ENCODE results near the gene KAT7.

The KAT7 gene

DNA sequence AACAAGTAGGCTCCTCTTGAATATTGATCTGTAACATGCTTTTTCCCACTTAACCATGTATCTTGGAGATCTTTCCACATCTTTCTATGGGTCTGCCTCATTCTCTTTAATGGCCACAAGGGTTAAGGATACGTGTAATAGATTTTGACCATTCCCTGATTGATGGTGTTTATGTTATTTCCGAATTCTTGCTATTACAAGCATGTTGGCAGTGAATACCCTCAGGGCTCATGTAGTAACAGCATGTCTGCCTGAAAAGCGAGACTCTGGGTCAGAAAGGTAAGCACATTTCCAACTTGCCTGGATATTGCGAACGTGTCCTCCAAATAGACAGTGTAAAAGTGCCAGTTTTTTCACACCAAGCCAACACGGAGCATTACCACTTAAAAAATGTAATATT, 54.4 kb downstream of the KAT7 start:
- DNase-seq (ENCODE audit: low read depth) = no peak

DNA sequence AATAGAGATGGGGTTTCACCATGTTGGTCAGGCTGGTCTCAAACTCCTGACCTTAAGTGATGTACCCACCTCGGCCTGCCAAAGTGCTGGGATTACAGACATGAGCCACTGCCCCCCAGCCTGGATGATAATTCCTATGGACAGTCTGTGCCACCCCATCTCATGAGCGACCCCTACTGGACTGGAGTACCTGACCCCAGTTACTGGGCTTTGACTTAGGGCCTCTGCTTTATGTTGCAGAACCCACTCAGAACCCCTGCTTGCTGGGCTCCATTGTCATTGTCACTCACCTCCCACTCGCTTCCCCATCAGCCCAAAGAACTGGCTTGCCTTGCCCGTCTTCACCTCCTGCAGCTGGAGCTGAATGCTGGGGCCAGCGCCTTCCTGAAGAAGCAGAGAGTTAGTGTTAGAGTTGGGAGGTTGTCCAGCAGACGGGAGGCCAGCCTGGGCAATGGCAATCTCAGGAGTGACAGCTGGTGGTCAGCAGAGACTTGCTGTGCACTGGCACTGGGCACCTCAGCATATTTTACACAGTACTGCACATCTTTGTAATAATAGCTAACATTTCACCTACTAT, 55.4 kb downstream of the KAT7 start:
- no peak for DNase-seq (ENCODE audit: low read depth)

DNA sequence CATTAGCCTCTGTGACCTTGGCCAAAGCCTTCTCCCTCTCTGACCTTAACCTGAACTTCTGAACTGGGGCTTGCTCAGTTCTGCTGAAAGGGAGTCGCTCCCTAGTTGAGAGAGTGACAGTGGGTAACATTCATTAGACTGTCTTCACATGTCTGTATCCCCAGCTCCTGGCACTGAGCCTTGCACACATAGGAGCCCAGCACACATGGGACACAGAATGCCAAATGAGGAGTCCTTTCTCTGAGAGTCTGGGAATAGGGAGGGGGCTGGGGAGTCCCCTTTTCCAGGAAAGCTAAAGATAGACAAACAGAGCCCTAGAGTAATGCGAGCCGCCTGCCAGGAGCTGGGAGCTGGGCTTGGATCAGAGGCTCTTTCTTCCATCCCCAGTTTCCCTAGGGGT, 56.8 kb downstream of the KAT7 start:
- no peak for DNase-seq (ENCODE audit: low read depth)

DNA sequence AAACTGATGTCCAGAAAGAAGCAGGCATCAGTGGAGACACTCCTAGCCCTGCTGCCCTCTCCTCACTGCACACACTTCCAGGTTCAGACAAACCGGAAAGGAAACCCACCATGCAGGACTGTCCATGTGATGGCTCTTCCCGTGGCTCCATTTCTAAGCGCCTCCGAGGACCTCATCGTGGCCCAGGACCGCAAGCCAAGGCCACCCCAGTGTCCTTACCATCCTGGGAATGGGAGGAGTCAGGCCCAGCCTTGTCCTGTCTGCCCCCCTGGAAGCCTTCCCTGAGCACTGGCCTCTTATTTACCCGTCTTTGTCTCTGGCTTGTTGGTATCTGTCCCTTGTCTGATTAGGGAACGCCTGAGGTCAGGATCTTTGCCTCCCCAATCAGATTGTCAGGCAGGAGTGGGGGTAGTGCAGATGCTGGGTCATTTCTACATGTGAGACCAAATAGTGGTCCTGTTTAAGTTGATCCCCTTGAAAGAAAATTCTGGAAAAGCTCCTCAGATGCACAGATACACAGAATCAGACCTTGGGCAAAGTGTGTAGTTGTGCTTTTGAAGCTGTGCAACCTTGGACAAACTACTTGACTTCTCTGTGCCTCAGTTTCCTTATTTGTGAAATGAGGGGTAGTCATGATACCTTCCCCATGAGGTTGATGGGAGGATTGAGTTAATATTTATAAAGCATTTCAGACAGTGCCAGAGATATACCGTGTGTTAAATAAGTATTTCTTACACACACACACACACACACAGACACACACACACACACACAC, 58.6 kb downstream of the KAT7 start:
- no peak for DNase-seq (ENCODE audit: low read depth)

DNA sequence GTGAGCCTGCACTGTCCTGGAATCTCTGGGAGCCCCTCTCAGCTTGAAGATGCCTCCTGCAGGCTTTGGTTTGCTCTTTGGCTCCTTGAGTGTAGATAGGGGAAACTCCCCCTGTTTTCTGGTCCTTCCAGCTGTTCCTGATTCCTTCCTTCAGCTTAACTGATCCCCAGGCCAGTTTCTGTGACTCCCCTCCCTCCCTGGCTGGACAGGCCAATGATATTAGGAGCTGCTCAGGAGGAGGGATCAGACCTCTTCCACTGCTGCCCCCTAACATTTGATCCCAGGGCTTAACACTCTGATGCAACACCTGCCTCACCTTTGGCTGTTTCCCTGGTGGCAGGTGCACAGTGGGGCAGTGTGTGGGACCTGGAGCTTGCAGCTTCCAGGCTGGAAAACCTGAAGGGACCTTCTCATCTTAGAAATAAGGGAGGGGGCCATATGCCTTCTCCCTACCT, 59.6 kb downstream of the KAT7 start, which contains the start of gene TAC4:
TSS of gene TAC4 (minus strand) at position 51 of the 455 bp plus-strand sequence. CDS start 52 bp downstream, outside the sequence.
- no peak for DNase-seq (ENCODE audit: low read depth)

DNA sequence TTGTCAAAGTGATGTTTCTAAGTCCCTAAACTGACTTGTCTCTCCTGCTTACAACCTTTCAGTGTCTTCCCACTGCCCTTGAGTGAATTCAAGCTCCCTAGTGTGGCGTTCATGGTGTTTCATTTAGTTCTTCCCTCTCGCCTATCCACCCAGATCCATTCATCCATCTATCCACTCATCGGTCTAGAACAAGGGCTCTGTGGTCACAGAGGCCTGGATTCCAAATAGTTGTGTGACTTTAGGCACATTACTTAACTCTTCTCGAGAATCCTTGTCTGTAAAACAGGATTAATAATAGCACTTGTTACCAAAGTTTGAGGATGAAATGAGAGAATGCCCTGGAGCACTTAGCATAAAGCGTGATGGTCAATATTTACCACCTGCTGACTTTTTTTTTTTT, 60.3 kb downstream of the KAT7 start:
- no peak for DNase-seq (ENCODE audit: low read depth)

DNA sequence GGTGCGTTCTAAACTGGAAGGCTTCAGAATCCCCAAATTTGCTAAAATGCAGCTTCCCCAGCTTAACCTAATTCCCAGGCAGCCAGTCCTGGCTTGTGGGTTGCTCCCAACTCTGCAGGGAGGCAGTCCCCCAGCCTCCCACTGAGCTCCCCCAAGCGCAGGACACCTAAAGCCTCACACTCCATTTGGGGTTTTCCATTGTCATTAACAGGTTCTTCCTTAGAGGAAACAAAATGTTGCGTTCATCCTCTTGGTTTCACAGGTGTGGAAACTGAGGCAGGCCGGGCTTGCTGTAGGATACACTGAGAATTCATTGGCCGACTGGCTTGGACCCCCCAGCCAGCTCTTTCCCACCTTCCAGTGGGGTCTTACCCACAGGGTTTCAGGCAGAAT, 61.7 kb downstream of the KAT7 start:
- DNase-seq (ENCODE audit: low read depth) = no peak

DNA sequence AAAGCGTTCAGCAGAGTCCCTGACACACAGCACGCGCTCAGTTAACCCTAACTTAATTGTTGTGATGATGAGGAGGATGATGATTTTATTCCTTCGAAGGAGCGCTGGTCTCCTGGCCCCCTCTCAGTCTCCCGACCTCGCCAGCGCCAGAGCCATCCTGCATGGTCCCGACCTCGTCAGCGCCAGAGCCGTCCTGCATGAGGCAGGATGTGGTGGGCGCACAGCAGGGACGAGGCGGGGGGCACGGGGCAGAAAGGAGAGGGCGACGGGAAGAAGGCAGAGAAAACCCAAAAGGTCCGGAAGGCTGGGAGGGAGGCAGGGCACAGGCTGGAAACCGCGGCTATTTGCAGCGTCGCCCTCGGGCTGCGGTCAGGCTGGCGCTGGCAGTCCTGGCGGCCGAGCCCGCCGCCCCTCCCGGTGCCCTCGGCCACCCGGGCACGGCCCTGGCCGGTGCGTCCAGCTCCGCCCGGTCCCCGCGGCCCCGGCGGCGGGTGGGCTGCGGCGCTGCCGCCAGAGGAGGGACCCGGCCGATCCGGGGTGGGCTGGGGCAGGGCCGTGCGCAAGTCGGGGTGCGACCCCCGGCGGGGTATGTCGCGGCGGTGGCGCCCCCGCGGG, 62.4 kb downstream of the KAT7 start:
- no peak for DNase-seq (ENCODE audit: low read depth)

DNA sequence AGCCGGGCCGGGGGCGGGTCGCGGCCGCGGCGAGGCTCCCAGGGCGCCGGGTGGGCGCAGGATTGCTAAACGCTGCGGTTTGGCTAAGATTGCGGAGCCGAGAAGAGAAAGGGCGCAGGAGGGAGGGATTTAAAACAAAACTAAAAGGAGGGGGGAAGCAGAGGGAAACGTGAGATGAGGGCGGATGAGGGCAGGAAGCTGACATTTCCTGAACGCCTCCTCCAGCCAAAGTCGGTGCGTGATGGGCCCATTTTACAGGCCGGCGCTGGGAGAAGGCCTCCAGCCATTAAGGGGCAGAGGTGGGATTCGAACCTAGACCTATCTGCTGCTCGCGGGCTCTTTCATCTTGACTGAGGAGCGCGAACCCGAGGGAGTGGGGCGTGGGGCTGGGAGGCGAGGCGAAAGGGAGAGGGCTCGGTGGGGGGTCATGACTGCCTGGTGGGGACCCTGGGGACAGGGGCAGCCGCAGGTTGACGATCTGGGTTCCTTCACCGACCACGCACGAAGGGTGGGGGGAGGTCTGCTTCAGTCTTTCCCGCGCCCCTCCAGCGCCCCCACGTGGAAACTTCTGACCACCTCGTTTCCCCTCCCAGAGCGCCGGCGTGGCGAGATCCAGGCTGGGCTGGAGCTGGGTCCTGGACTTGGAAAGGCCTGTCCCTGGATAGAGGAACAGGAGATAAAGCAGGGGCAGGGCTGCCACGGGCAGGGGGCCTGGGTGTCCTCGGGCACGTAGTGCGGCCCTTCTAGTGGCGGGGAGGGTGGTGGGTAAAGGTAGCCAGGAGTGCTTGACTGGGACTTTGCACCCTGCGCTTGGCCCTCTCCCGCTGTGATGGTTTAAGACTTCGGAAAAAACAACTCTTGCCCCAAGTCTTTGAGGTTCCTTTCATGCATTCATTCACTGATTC, 63.2 kb downstream of the KAT7 start:
- DNase-seq (ENCODE audit: low read depth) = peak; percentile 49

DNA sequence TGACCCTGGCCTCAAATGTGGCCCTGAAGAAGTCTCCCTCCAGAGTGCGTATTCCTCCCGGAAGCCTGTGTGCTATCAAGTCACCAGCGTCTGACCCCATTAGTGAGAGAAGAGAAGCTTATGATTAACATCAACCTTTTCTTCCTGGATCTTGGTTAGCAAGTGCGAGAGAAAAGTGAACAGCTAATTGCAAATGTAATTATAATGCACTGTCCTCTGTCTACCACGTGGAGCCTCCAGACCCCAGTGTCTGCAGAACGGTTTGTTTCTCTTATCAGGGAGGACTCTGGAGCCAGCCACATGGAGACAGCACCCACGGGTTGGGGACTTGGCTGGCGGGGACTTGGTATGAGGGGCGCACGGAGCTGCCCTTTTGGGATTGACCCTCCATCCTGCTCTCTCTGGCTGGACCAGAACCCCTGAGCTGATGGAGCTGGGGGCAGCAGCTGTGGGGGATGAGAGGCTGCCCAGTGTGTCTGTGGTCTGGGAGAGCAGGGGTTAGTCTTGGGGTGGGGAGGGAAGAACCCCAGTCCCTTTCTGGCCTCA, 65.1 kb downstream of the KAT7 start:
- DNase-seq (ENCODE audit: low read depth) = no peak

DNA sequence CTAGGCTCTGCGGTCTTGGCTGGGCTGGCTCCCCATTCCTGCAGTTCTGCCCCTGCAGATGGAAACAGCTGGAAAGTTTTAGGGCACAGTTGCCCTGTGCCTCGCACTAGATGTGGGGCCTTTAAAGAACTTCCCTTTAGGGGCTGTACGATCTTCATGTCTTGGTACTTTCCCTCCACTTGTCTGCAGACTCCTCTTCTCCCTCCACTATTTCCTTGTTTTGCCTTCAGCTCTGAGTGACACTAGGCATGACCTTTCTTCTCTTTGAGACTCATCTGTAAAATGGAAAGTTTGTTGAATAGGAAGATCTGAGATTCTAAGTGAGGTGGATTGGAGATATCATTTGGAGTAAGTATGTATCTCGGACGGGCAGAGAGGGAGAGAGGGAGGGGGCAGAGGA, 65.6 kb downstream of the KAT7 start:
- DNase-seq (ENCODE audit: low read depth) = no peak

DNA sequence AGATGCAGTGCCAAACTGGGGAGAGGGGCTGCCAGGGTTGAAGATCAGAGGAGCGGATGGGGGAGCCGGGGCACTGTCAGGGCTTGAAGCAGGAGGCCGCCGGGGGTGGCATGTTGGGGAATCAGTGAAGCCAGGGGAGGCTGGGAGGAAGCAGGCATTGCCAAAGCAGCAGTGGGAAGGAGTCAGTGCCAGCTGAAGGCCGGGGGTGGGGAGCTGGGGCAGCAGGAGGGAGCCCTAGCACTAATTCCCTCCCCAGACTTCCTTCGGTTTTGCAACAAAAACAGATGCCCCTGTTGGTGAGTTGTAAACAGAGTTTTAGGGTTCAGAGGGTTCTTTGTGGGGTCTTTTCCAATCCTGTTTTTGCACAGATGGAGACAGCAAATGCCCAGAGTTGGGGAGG, 70.3 kb downstream of the KAT7 start:
- DNase-seq (ENCODE audit: low read depth) = no peak

DNA sequence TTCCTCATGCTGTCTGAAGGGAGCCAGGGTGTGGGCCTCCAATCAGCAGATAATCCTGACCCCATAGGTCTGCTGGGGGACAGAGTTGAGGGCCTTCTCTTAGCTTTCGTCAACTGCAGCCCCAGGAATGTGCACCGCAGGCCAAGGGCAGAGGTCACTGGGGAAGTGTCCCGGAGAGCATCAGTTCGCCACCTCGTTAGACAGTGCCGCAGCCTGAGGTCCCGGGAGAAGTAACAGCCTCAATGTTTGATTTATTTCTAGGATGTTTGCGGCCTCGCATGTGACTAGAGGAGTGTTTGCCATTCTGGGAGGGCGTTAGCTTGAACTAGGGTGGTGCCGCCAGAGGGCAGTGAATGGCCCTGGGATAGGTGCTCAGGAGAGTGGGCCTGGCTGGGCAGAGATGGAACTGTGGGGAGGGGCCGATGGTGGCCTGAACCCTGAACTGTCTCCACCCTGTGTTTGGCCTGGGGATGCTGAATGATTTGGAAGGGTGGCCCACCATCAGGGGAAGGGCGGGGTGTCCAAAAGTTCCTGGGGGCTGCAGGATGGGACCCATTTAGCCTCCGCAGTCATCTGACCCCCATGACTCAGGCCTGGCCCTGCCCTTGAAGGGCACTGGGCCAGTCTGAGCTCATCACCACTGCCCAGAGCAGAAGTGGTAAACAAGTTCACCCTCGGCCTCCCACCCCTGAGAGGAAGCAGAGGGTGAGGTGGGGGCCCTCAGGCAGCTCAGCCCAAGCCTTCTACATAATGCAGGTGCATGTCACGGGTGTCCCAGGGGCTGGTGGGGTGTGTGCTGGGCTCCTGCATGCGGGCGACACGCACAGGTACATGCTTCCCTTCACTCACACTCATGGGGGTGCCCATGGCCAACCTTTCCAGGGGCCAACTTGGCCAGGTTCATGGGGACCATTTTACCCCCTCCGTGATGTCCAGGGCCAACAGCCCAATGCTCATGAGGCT, 71.8 kb downstream of the KAT7 start:
- no peak for DNase-seq (ENCODE audit: low read depth)

DNA sequence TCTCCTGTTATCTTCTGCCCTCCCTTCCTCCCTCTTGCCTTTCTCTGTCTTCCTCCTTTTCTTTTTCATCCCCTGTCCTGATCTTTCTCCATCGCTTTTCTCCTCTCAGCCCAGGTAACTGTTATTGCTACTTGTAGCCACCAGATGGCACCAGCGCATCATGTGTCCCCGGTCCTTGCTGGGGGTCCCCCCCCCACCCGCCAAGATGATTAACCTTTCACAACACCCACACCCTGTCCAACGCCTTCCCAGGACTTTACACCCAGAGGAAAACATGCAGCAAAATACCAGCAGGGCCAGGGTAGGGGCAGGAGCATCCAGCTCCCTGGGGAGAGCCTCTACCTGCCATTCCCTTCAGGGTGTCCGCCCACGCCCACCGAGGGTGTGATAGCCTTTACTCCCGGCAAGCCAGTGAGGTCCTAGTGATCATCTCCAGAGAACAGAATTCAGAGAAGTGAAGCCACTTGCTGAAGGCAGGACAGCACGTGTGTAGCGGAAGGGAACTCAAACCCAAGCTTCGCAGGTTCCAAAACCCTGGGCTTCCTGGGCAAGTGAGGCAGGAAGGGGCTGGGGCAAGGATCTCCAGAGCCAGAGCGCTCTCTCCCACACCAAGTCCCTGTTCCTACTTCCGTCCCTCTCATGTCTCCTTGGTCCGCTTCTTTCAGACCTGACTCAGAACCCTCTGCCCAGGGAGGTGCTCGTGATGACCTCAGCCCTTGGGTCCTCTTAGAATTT, 72.8 kb downstream of the KAT7 start:
- peak; percentile 39 for DNase-seq (ENCODE audit: low read depth)

DNA sequence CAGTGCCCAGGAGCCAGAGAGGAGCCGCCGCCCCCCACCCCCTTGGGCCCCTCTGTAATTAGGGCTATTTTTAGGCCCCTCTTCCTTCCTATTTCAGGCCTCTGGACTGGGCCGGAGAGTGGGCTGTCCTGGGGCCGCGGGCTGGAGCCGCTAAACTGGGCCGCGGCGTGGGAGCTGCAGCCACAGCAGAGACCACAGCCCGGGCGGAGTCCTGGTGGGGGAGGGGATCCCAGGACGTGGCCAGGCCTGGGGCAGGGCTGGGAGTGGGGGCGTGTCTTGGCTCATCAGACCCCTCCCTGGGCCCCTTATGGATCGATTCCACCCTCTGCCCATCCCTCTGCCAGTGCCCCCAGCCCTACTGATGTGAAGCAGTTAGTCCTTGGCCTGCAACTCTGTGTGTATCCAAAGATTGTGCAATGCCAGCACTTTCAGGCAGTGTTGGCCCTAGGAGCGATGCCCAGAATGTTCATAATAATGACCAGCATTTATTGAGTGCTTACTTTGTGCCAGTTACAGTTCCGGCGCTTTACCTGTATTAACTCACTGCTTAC, 74.4 kb downstream of the KAT7 start:
- DNase-seq (ENCODE audit: low read depth) = no peak

DNA sequence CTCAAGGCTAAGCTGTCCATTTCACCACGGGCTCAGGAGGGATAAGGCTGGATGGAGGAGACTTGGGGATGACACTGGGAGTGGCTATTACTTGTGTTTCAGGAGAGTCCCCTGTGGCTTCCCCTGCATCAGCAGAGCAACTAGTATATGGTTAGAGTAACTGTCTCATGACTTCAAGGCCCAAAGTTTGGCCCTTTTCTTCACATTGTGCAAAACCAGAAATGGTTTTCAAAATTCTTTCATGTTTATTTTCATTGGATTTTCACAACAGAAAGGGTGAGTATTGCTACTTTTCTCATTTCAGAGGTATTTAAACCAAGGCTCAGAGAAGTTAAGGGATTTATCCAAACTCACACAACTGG, 77.5 kb downstream of the KAT7 start:
- no peak for DNase-seq (ENCODE audit: low read depth)

DNA sequence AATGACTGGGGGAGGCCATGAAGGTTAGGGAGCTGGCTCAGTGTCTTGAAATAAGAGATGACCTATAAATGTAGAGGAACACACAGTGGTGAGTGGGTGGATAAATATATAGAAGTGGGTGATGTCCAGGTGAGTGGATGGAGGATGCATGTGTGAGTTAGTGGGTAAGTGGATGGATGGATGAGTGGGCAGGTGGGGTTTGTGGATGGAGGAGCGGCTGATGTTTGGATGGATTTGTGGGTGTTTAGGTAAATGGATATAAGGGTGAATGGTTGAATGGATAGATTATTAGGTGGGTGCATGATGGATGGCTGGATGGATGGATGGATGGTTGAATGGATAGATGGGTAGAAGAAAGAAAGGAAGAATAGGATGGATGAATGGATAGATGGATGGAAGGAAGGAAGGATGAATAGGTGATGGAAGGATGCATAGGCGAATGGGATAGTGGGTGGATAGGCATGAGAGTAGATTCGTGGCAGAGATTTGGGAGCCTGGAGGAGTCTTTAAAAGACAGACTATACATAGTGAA, 78.5 kb downstream of the KAT7 start:
- DNase-seq (ENCODE audit: low read depth) = no peak

DNA sequence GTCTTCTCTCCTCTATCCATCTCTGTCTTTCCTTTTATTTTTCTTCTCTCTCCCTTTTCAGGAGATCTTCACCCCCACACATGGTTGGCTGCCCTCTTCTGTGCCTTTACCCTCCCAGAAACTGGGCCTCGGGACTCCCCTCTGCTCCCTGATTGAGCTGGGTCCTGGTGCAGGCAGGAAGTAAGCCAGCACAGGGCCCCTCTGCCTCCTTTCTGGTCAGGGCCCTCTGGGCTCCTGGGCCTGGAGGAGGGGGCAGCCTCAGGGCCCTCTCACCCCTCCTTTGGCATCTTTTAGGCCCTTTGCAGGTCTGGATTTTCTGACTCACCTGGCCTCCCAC, 80.5 kb downstream of the KAT7 start:
- no peak for DNase-seq (ENCODE audit: low read depth)

DNA sequence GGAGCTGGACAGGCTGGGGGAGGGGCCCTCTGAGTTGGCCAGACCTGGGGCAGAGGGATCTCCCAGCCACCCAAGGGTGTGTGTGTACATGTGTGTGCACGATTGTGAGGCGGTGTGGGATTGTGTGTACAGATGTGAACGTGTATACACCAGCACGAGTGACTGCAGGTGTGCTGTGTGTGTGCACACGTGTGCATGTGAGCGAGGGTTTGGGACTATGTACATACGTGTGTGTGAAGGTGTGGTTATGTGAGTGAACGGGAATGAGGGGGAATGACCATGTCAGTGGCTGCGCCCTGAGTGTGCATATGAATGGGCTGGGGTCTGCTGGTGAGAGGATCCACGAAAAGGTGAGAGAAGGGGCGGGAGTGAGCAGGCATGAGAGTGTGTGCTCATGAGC, 81.8 kb downstream of the KAT7 start:
- DNase-seq (ENCODE audit: low read depth) = no peak

DNA sequence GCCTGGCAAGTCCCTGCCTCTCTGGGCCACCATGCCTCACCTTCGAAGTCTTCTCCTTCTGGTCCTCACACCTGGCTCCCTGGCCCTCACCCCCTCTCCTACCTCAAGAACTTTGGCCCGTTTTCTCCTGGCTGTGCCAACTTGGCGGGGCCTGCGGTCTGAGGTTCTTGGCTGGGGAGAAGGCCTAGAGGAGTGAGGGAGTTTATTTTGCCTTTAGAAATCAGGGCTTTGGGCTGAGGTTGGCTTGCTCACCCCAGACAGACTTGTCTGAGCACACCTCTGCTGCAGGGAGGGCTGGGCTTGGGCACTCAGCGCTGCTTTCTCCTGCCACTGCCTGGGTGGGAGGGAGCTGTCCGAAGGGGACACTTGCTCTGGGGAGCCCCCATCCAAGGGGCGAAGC, 82.7 kb downstream of the KAT7 start:
- no peak for DNase-seq (ENCODE audit: low read depth)
